Neural progenitor cell (in vitro differentiated cells): ENCODE data around the gene SYT4.

Experiments used
- CTCF ChIP-seq: fragments of 200-600 bp; sonication (generic); IDR thresholded peaks from 2 replicates; pipeline ENCODE4 v1.5.1; 2017; ENCODE audit warnings: antibody characterized with exemption, mild to moderate bottlenecking
- EZH2 ChIP-seq: fragments of 200-600 bp; sonication (generic); IDR thresholded peaks from 2 replicates; pipeline ENCODE4 v1.6.1; 2017; ENCODE audit warnings: antibody characterized with exemption, mild to moderate bottlenecking, moderate library complexity
- EZH2phosphoT487 ChIP-seq: fragments of 200-600 bp; sonication (generic); IDR thresholded peaks from 2 replicates; pipeline ENCODE4 v1.6.1; 2017; ENCODE audit warnings: antibody characterized with exemption

GRCh38 chr18:43312891-43313290 lies 35.6 kb upstream of the SYT4 start:
- TF ChIP-seq CTCF: no peak
- no peak for TF ChIP-seq EZH2
- TF ChIP-seq EZH2phosphoT487: no peak
